ENCODE measurements around the gene STRIT1. TPM values are rescaled to one million over a fixed set of nuclear protein-coding genes. Genes with fewer than 3 reads are reported as not detected.

Gene STRIT1
- total and polyA plus RNA-seq, 10 of the 15 experiments (the other 5 are each of a cell fraction or from before 2014, with no cell fraction given) = not detected

GRCh38 chr3:155335724-155336354, 42.4 kb upstream of the STRIT1 start (continued):
- TF ChIP-seq BCLAF1 (IDR thresholded peaks at IDR 0.05) (no peak), BCL3 (IDR thresholded peaks at IDR 0.05; ENCODE audit: borderline replicate concordance, insufficient read depth, low read depth, low read length, poor library complexity, severe bottlenecking) (peak; percentile 26), HDAC2 (IDR thresholded peaks at IDR 0.05) (no peak), ZBTB11 (CRISPR knock-in tag; IDR thresholded peaks at IDR 0.05) (no peak)
